Measurements from ENCODE around the gene MAD1L1.

Gene MAD1L1

GRCh38 chr7:1900847-1901246 lies 331.9 kb downstream of the MAD1L1 start:
- no peak for DNase-seq

GRCh38 chr7:1899951-1900762 lies 332.6 kb downstream of the MAD1L1 start:
- no peak for DNase-seq

GRCh38 chr7:1899196-1899595 lies 333.5 kb downstream of the MAD1L1 start:
- DNase-seq = no peak

DNA sequence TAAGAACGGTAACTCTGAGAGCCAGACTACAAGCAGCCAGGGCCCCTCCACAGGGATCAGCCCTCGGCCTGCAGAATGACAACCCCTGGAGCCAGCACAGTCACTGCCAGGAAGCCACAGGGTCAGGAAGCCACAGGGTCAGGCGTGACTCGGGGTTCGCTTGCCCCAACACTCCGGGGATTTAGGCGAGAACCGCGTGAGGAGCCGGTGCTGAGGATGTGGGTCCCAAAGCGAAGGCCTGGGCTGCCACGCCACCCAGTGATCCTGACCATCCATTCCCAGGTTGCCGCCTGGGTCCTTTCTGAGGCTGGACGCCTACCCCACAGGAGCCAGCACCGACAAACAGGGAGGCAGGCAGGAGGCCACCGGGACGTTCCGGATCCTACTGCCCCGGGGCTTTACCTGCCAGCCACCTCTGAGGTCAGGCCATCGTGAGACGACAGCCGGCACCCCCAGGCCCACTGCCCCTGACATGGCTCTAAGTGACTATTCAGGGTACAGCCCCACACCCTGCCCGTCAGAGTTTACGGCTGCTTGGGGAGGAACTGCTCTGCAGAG lies 334.0 kb downstream of the MAD1L1 start:
- DNase-seq = no peak

- DNase-seq = no peak
These were observed 334.7 kb downstream of the MAD1L1 start for GRCh38 chr7:1897861-1898627.

DNA sequence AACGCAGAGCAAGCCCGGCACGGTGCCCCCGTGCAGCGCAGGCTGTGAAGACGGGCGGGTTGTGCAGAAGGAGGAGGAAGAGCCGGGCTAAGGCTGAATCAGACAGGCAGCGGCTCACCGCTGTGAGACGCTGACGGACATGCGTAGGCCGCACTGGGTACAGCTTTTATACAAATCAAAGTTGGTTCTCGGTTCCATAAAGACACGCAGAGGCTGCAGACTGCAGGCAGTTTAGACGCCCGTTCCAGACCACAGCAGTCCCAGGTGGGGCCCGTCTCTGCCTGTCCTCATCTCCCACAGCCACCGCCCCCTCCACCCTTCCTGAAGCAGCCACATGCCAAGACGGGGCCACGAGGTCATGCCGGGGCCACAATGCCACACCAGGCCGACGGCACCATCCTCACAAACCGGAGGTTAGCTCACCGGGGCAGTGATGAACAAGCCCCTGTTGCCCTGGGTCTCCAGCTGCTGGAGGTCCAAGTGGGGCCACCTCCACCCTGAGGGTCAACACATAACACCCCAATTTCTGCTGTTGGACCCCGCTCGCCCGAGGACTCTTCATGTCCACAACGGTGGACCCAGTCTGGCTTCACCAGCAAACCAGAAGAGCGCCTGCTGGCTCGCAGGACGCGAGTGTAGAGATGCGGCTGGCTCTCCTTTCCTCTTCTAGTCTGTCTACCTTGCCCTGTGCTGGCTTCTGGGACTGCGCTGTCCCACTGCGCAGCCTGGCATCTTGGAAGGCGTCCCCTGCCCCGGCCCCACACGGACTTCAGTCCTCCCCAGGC lies 335.5 kb downstream of the MAD1L1 start:
- DNase-seq = no peak

DNA sequence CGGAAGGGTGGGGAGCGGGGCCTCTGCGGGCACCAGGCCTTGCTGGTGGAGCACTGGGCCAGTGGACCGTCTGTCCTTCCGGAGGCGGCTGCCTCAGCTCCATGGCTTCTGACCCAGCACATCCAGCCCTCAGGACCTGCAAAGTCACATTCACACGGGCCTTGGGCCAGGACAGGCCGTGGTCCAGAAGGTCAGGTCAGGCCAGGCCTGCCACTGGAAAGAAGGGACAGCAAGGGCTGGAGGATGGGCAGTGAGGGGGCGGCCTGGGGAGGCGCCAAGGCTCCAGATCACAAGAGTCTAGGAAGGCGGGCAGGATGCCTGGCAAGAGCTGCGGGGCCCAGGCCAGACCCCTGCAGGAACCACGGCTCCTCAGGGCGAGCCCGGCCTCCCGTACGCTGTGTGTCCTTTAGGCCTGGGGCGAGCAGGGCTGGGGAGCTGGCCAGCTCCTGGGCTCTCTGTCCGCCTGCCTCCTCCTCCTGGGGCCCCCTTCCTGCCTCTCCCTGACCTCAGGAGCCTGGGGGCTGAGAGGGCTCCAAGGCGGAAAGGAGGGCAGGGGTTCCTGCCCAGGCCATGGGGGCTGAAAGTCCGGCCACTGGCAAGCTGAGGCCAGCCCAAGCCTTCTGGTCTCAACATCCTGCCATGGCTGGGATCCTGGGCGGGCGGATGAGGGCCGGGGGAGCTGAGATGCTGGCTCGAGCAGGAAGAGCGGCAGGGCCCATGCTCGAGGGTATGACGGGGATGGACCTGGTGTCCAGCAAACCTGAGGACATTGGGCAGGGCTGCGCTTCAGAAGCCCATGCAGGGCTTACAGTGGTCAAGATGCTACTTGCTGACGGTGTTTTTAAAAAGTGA lies 336.9 kb downstream of the MAD1L1 start:
- no peak for DNase-seq

- no peak for DNase-seq
These were observed 337.7 kb downstream of the MAD1L1 start for GRCh38 chr7:1894906-1895663.

DNA sequence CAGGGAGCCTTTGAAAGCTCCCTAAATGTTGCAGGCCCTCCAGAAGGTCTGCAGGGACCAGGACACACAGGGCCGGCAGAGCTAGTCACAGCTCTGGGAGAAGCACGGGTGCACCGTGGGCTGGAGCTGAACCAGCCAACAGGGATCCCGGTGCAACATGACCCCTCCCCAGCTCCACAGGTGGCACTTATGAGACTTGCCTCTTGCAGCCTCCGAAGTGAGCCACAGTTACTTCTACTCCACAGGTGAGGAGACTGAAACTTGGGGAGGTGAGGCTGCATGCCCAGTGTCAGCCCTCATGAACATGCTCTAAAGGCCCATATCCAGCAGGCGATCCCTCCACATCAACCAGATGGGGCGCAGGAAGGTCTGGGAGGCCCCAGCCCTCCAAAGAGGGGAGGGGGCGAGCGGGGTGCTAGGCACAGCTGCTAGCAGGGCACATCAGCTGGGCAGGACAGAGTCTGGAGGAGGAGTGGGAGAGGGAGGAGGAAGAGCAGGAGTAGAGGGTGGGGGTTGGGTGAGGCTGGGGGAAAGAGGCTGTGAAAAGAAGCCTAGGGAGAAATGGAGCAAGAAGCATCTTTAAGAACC lies 338.3 kb downstream of the MAD1L1 start:
- no peak for DNase-seq

- DNase-seq = no peak
These were observed 339.3 kb downstream of the MAD1L1 start for GRCh38 chr7:1893451-1893850.

- DNase-seq = no peak
These were observed 339.7 kb downstream of the MAD1L1 start for GRCh38 chr7:1893036-1893435.

DNA sequence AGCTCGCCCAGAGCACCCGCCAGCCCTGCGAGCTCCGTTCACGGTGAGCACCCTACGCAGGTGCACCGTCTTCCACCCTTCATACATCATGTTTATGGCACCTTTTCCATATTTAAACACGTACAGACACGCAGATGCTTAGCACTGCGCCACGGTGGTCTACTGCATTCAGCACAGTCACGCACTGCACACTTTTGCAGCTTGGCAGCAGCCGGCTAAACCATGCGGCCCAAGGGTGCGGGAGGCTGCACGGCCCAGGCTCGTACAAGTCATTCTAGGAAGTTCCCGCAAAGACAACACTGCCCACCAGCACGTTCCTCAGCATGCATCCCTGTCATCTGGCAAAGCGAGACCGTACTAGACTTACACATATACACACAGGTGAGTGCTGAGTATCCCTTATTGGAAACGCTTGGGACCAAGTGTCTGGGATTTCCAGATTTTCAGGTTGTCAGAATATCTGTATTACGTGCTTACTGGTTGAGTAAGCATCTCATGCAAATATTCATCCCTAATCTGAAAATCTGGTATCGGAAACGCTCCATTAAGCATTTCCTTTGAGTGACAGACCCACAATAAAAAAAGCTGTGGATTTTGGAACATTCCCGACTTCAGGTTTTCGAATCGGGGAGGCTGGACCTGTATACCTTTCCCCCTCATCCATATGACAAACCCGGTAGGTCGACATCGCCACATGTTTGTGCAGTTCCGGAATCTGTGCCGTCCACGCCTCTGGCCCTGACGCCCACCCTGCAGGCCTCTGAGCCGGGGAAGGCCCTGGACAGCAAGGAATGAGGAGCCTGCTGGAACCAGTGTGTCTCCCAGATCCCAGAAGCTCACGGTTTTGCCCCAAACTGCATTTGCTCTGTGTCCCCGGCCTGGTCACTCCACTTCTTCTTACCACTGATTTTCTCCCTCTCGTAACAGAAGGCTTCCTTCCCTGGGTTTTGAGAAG lies 340.5 kb downstream of the MAD1L1 start:
- DNase-seq = no peak

DNA sequence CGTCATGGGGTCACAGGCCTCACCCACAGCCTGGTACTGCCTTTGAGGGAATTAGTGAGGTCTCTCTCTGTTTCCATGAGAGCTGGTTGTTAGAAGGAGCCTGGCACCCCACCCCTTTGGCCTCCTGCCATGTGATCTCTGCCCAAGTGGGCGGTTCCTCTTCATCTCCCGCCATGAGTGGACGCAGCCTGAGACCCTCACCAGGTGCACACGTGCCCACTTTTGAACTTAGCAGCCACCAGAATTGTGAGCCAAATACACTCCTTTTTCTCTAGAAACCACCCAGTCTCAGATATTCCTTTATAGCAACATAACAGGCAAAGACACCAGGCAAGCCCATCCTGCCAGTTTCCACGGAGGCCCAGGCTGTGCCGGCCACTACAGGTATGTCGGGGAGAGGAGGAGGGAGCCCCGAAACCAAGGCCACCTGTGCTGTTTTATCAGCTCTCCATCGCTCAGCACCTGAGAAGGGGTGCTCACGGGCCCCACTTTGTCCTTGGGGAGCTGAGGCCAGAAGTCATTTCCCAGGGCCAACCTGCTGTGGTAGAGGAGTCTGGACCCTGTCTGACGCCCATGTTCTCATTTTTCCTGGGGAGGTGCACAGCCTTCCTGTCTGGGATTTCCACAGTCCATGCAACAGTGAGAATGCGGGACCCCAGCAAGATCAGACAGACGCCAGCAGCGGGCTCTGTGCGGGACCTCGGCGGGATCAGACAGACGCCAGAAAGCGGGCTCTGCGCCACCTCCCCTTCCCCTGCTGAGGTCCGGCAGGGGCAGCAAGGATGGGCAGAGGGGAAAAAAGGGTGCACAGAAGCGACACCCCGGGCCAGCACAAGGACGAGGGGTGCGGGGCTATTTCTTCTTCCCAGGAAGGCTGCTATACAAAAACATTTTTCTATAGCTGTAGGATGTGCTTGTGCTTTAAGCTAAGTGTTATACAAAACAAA lies 342.2 kb downstream of the MAD1L1 start:
- DNase-seq = peak; percentile 28

DNA sequence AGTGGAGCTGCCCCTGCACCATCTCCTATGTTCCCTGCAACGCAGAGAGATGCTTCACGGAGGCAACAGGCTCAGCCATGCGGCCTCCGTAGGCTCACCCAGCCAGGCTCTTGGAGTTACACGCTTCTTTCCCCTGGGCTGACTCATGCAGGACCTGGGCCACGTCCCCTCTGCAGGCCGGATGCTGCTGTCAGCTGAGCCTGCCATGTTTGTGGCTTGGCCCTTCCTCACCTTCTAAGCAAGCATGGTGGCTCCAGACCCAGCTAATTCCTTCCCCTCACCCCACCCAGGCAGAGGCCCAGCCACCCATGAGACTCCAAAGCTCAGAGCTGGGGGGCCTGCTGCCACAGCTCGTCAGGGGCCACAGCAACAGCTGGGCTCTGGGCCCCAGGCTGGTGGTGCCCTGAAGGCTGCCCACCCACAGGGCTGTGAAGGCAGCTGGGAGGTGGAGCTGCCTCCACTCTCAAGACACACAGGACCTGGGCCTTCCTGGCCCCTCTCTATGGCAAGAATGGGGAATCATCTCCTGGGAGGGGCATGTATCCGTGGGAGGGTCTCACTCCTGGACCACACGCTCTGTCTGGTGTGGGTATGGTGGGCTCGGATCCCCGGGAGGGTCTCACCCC lies 343.1 kb downstream of the MAD1L1 start:
- peak; percentile 67 for DNase-seq

DNA sequence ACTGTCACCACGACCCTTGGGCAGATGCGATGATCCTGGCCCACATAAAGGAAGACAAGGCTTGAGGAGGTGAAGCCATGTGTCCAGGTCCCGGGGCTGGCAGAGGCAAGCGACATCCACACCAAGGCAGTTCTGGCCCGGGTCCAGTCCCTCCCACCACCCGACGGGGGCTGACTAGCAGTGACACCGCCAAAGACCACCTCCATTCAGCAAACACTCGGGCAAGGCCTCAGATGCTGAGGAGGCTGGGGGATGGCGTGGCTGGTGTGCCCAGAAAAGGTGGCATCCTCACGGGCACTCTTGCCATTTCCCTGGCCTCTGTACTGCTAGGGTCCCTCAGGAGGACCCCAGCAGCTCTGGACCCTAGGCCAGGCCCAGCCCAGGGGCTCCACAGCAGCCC lies 343.7 kb downstream of the MAD1L1 start:
- DNase-seq = no peak

DNA sequence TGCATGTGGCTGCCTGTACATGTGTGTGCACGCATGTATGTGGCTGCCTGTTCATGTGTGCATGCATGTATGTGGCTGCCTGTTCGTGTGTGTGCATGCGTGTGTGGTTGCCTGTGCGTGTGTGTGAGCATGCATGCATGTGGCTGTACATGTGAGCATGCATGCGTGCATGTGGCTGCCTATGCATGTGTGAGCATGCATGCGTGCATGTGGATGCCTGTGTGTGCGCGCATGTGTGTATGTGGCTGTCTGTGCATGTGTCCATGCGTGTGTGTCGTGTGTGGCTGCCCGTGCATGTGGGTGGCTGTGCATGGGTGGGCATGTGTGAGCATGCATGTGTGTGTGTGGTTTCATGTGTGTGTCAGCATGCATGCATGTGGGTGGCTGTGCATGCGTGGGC lies 344.3 kb downstream of the MAD1L1 start:
- DNase-seq = no peak

- DNase-seq = no peak
These were observed 345.5 kb downstream of the MAD1L1 start for GRCh38 chr7:1887251-1887650.
